Measurements from ENCODE around the gene TRAM2. TPM values are rescaled to one million over a fixed set of nuclear protein-coding genes. Genes with fewer than 3 reads are reported as not detected.

The TRAM2 gene
- total RNA-seq, 1 donor from 2014 or later: 320 TPM

DNA sequence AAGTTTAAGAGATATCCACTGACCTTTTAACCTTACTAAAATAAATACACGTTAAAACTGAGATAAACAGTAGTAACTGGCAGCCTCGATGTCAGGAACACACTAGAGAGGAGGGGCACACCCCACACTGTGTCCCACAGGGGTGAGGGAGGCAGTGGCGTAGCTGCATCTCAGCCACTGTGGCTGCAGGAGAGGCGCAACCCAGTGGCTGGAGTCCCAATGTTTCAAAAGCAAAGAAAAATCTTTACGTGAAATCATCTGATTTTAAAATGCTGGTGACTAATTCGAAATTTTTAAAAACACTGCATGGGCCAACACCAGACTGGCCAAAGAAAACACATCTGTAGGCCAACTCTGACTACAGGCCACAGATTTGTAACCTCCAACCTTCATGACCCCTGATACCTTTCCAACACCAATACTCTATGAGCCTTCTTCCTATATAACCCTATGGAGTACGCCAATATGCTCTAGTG is 54.7 kb downstream of the TRAM2 start:
- H3K4me3 Mint-ChIP-seq (ENCODE audit: unreplicated experiment): peak overlapping the region; percentile 53
- TF ChIP-seq, protein P1, sequence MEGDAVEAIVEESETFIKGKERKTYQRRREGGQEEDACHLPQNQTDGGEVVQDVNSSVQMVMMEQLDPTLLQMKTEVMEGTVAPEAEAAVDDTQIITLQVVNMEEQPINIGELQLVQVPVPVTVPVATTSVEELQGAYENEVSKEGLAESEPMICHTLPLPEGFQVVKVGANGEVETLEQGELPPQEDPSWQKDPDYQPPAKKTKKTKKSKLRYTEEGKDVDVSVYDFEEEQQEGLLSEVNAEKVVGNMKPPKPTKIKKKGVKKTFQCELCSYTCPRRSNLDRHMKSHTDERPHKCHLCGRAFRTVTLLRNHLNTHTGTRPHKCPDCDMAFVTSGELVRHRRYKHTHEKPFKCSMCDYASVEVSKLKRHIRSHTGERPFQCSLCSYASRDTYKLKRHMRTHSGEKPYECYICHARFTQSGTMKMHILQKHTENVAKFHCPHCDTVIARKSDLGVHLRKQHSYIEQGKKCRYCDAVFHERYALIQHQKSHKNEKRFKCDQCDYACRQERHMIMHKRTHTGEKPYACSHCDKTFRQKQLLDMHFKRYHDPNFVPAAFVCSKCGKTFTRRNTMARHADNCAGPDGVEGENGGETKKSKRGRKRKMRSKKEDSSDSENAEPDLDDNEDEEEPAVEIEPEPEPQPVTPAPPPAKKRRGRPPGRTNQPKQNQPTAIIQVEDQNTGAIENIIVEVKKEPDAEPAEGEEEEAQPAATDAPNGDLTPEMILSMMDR (IDR thresholded peaks at IDR 0.05): no peak
- H3K36me3 Mint-ChIP-seq (ENCODE audit: unreplicated experiment): peaks cover 44% of the 10 kb centered on the region
- no peak for DNase-seq (ENCODE audit: extremely low spot score, unreplicated experiment)
- peaks cover 87% of the 10 kb centered on the region for H3K4me1 Mint-ChIP-seq (ENCODE audit: unreplicated experiment)
- peak overlapping the region; percentile 96 for H3K27ac Mint-ChIP-seq (ENCODE audit: unreplicated experiment)
- H3K27me3 Mint-ChIP-seq (ENCODE audit: unreplicated experiment): no peaks in the 10 kb centered on the region
- no peaks in the 10 kb centered on the region for H3K9me3 Mint-ChIP-seq (ENCODE audit: unreplicated experiment)

DNA sequence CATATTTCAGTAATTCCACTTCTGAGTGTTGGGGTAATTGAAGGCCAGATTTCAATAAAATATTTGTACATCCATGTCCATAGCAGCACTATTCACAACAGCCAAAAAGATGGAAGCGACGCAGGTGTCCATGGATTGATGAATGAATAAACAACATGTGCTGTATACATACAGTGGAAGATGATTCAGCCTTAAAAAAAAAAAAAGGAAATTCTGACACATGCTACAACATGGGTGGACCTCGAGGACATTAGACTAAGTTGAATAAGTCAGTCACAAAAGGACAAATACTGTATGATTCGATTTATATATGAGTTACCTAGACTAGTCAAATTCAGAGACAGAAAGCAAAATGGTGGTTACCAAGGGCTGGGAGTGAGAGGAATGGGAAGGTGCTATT is 57.2 kb downstream of the TRAM2 start:
- Mint-ChIP-seq H3K4me3 (ENCODE audit: unreplicated experiment) (no peak overlapping the region), H3K27me3 (ENCODE audit: unreplicated experiment) (no peaks in the 10 kb centered on the region), H3K36me3 (ENCODE audit: unreplicated experiment) (peaks cover 62% of the 10 kb centered on the region), H3K9me3 (ENCODE audit: unreplicated experiment) (no peaks in the 10 kb centered on the region), H3K27ac (ENCODE audit: unreplicated experiment) (peak overlapping the region; percentile 99), H3K4me1 (ENCODE audit: unreplicated experiment) (peaks cover 97% of the 10 kb centered on the region)
- TF ChIP-seq, protein P1 (IDR thresholded peaks at IDR 0.05): no peak
- no peak for DNase-seq (ENCODE audit: extremely low spot score, unreplicated experiment)

DNA sequence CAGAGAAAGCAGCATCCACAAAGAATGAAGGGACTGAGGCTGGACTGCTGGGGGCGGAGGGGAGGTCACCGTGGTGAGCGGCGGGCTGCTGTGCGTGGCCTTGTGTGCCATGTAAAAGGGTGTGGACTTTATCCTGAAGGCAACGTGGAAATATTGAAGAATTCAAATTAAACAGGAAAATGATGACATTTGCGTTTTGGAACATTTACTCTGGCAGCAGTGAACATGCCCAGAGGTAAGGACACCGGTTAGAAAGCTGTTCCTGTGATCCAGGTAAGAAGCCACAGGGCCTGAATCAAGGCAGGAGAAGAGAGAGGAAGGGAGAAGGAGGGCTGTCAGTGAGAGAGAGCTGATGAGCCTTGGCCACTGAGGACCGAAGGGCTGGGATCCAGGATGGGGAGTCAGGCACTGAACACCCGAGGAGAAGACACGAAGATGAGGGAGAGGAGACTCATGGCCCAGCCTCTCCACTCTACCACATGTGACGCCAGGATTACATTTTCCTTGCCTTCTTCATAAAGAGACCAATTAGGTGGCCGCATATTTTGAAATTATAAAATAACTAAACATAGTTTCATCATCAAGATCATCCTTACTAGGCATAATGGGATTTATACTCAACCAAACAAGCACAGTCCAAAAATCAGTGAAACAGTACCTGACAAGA is 58.4 kb downstream of the TRAM2 start:
- Mint-ChIP-seq H3K4me1 (ENCODE audit: unreplicated experiment) (peaks cover 97% of the 10 kb centered on the region), H3K9me3 (ENCODE audit: unreplicated experiment) (no peaks in the 10 kb centered on the region), H3K27me3 (ENCODE audit: unreplicated experiment) (no peaks in the 10 kb centered on the region), H3K4me3 (ENCODE audit: unreplicated experiment) (peak overlapping the region; percentile 61), H3K36me3 (ENCODE audit: unreplicated experiment) (peaks cover 65% of the 10 kb centered on the region), H3K27ac (ENCODE audit: unreplicated experiment) (peak overlapping the region; percentile 99)
- TF ChIP-seq, protein P1 (IDR thresholded peaks at IDR 0.05): no peak
- DNase-seq (ENCODE audit: extremely low spot score, unreplicated experiment): no peak

DNA sequence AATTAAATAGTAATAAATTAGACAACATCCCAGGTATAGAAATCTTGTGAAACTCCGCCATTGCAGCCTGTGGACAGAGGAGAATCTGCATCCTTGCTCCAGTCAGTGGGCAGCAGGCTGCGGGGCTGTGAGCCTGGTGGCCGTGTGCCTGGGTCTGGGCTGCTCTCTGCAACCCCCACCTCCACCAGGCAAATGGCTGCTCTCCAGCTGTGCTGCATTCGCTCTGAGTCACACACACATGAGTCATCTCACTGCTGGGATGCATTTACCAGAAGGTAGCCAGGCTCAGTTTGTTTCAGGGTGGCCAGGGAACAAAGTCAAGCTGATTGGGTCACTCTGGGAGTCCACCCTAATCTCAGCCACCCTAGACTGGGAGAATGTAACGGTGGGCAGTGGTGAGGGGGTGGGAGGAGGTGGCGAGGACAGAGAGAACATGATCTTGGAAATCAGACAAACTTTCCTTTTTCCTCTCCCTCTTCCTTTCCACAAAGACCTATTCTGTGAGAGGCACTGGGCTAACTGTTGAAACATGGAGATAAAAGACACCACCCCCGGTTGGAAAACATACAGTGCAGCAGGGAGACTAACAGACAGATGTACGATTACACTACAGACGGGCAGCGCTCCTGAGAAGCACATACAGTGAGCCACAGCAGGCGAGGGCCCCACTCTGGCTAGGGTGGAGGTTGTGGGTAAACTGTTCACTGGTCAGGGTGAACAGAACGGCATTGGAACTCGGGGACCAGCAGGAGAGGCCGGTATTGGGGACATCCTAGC is 59.2 kb downstream of the TRAM2 start:
- Mint-ChIP-seq H3K36me3 (ENCODE audit: unreplicated experiment) (peaks cover 71% of the 10 kb centered on the region), H3K27me3 (ENCODE audit: unreplicated experiment) (no peaks in the 10 kb centered on the region), H3K4me3 (ENCODE audit: unreplicated experiment) (peak overlapping the region; percentile 61), H3K27ac (ENCODE audit: unreplicated experiment) (peak overlapping the region; percentile 99), H3K4me1 (ENCODE audit: unreplicated experiment) (peaks cover 97% of the 10 kb centered on the region), H3K9me3 (ENCODE audit: unreplicated experiment) (no peaks in the 10 kb centered on the region)
- TF ChIP-seq, protein P1 (IDR thresholded peaks at IDR 0.05): no peak
- peak; percentile 91 for DNase-seq (ENCODE audit: extremely low spot score, unreplicated experiment)

DNA sequence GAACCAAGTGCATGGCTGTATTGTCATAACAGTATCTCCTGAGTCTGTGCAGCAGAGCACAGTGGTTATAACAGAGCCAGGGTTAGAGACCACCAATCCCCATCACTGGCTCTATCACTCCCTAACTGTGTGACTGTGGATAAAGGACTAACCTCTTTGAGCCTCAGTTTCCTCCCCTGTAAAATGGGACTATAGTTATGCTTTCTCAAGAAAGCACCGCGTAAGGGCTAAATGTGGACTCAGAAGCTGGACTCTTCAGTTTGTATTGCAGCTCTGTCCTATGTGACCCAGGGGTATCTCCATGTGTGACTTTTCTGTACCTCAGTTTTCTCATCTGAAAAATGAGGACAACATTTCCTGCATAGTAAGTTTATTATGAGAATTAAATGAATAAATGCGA is 59.9 kb downstream of the TRAM2 start:
- no peaks in the 10 kb centered on the region for H3K9me3 Mint-ChIP-seq (ENCODE audit: unreplicated experiment)
- H3K36me3 Mint-ChIP-seq (ENCODE audit: unreplicated experiment): peaks cover 76% of the 10 kb centered on the region
- DNase-seq (ENCODE audit: extremely low spot score, unreplicated experiment): no peak

More for the DNA sequence above, 59.9 kb downstream of the TRAM2 start:
- no peaks in the 10 kb centered on the region for H3K27me3 Mint-ChIP-seq (ENCODE audit: unreplicated experiment)
- peak overlapping the region; percentile 99 for H3K27ac Mint-ChIP-seq (ENCODE audit: unreplicated experiment)
- TF ChIP-seq, protein P1 (IDR thresholded peaks at IDR 0.05): no peak
- no peak overlapping the region for H3K4me3 Mint-ChIP-seq (ENCODE audit: unreplicated experiment)
- peaks cover 97% of the 10 kb centered on the region for H3K4me1 Mint-ChIP-seq (ENCODE audit: unreplicated experiment)
